GM19328 (cell line): ENCODE results near the gene ZC3H11A.
"Not testable (repeated sequence)": the region's sequence is repeated elsewhere in the genome, so short reads cannot be mapped to it uniquely, and the experiment has no call there.

Source experiments
- ATAC-seq: cut with Tn5 transposase; IDR thresholded peaks from one replicate; pipeline ENCODE4 v1.9.1; 2021; ENCODE audit warnings: mild to moderate bottlenecking, moderate library complexity; ENCODE audit not compliant: unreplicated experiment

ZC3H11A gene

GRCh38 chr1:203795441-203796235, at the start of gene ZC3H11A, which contains the start of gene ZBED6:
Gene ZC3H11A (plus strand): TSS chr1:203795623. CDS start chr1:203817071, 21,448 bp downstream.
Gene ZBED6 (plus strand): TSS chr1:203795623. CDS start chr1:203797523, 1,900 bp downstream.
- peak; percentile 95 for ATAC-seq

GRCh38 chr1:203746281-203746680, 49.1 kb upstream of the ZC3H11A start:
- no peak for ATAC-seq

GRCh38 chr1:203751051-203751450, 44.4 kb upstream of the ZC3H11A start:
- no peak for ATAC-seq

GRCh38 chr1:203751618-203752361, 43.6 kb upstream of the ZC3H11A start:
- ATAC-seq: not testable (repeated sequence)

GRCh38 chr1:203754455-203754864, 41.0 kb upstream of the ZC3H11A start:
- peak; percentile 60 for ATAC-seq

- ATAC-seq: no peak
Measured at GRCh38 chr1:203756036-203756435, 39.4 kb upstream of the ZC3H11A start.

- not testable (repeated sequence) for ATAC-seq
Measured at GRCh38 chr1:203758749-203759148, 36.7 kb upstream of the ZC3H11A start.

GRCh38 chr1:203760506-203760905, 34.9 kb upstream of the ZC3H11A start:
- ATAC-seq: no peak

- not testable (repeated sequence) for ATAC-seq
Measured at GRCh38 chr1:203761958-203762357, 33.5 kb upstream of the ZC3H11A start.

GRCh38 chr1:203763505-203763904, 31.9 kb upstream of the ZC3H11A start:
- ATAC-seq: no peak

- ATAC-seq: no peak
Measured at GRCh38 chr1:203764105-203765028, 31.1 kb upstream of the ZC3H11A start.

GRCh38 chr1:203765029-203765837, 30.2 kb upstream of the ZC3H11A start, which contains the start of gene LAX1:
Gene LAX1 (plus strand): TSS chr1:203765183. CDS start chr1:203765566, 383 bp downstream.
- peak; percentile 45 for ATAC-seq

- ATAC-seq: no peak
Measured at GRCh38 chr1:203768256-203768655, 27.2 kb upstream of the ZC3H11A start.

- no peak for ATAC-seq
Measured at GRCh38 chr1:203769505-203770343, 25.7 kb upstream of the ZC3H11A start.

GRCh38 chr1:203771901-203772301, 23.5 kb upstream of the ZC3H11A start:
- no peak for ATAC-seq

GRCh38 chr1:203772836-203773235, 22.6 kb upstream of the ZC3H11A start:
- no peak for ATAC-seq

- no peak for ATAC-seq
Measured at GRCh38 chr1:203776636-203777035, 18.8 kb upstream of the ZC3H11A start.

GRCh38 chr1:203777596-203777995, 17.8 kb upstream of the ZC3H11A start:
- no peak for ATAC-seq

GRCh38 chr1:203778146-203778545, 17.3 kb upstream of the ZC3H11A start:
- no peak for ATAC-seq
